GM21529 (cell line): Measurements from ENCODE around the gene PARD6B.

Source experiments
- ATAC-seq: cut with Tn5 transposase; IDR thresholded peaks from one replicate; pipeline ENCODE4 v1.9.1; 2021; ENCODE audit not compliant: unreplicated experiment

PARD6B gene

DNA sequence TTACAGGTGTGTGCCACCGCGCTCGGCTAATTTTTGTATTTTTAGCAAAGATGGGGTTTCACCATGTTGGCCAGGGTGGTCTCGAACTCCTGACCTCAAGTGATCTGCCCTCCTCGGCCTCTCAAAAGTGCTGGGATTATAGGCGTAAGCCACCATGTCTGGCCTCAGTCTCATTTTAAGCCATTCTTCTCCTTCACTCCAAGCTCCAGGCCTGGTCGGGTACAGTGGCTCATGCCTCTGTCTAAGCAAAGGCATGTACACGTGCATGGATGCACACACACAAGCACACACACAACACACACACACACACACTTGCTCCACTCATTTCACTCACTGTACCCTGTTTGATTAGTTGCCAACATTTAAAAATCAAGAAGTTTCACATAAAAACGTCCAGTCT, 7.7 kb upstream of the PARD6B start:
- ATAC-seq: no peak

DNA sequence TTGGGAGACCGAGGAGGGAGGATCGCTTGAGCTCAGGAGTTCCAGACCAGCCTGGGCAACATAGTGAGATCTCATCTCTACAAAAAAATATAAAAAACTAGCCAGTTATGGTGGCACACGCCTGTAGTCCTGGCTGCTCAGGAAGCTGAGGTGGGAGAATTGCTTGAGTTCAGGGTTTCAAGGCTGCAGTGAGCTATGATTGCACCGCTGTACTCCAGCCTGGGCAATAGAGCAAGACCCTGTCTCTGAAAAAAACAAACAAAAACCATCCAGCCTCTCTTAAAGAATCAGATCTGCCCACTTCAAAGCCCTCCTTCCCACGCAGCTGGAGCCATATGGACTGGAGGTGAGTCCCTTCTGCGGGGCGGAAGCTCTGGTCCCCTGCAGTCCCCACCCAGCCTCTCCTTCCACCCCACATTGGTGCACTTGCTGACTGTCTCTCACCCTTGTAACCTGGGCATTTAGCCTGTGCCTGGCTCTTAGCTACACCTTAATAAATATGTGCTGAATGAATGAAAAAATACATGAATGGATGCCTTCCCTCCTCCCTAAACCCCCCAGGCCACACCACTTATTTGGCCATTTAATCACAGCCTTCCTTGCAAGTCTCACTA, 7.2 kb upstream of the PARD6B start:
- ATAC-seq: no peak

- no peak for ATAC-seq
Measured at GRCh38 chr20:50724851-50725723, 6.3 kb upstream of the PARD6B start.

DNA sequence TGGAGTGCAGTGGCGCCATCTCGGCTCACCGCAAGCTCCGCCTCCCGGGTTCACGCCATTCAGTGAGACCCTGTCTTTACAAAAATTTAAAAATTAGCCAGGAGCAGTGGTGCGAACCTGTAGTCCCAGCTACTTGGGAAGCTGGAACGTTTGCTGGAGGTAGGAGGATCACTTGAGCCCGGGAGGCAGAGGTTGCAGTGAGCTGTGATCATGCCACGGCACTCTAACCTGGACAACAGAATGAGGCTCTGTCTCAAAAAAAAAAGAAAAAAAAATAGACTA, 5.7 kb upstream of the PARD6B start:
- no peak for ATAC-seq

DNA sequence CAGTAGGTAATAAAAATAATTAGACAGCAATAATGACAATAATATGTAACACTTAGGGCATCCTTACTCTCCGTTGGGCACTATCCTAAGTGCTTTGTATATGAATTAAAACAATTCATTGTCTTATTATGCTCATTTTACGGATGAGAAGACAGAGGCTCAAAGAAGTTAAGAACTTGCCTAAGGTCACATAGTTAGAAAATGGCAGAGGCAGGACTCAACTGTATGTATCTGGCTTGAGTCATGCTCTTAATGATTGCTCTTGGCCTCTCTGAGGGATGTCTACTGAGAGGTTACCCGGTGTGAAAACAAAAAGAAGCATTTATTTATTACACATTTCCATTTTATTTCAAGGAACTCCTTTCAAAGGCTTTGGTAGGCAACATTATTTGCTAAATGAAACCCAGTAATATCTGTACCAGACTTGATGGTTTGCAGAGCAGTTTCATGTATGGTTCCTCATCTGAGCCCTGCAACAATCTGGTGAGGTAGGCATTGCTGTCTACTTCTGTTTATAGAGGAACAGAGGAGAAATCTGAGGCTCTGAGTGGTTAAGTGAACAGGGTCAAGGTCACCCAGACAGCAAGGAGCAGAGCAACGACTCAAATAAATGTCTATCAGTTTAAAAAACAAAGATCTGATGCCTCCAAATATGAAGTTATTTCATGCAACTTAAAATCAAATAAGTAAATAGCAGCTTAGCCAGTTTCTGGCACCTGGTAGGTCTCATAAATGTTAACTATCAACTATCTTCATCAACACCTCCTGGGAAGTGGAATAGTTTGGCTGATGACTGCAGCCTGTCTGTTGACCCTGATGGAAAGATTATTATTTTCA, 4.2 kb upstream of the PARD6B start:
- no peak for ATAC-seq

DNA sequence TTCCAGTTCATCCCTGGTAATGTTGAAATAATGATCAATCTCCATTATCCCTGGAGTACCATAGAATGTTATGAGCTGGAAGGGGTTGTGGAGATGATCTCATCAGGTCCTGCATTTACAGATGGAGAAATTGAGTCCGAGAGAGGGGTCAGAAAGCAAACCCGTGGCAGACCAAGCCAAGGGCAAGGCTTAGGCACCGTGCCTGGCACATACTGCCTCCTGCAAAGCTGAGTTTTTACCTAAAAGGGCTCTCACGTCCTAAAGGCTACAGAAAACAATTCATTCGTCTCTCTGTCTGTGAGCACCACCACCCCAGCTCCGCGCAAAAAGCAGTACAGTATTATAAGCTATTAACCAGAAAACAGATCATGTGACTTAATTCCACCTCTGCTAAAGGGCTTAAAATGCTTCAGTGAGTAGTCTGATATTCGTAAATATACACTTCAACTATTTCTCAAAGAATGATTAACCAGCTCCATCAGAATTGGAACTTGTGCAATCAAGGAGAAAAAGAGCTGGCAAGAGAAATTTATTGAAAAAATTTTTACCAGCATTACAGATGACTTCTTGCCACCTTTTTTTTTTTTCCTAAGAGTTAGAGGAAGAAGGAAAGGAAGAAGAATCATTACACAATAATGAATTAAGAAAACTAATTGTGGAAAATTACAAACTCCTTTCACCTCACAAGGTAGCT, 3.4 kb upstream of the PARD6B start:
- no peak for ATAC-seq

- no peak for ATAC-seq
Measured at GRCh38 chr20:50728486-50728980, 2.8 kb upstream of the PARD6B start.

- no peak for ATAC-seq
Measured at GRCh38 chr20:50728981-50729874, 2.2 kb upstream of the PARD6B start.

DNA sequence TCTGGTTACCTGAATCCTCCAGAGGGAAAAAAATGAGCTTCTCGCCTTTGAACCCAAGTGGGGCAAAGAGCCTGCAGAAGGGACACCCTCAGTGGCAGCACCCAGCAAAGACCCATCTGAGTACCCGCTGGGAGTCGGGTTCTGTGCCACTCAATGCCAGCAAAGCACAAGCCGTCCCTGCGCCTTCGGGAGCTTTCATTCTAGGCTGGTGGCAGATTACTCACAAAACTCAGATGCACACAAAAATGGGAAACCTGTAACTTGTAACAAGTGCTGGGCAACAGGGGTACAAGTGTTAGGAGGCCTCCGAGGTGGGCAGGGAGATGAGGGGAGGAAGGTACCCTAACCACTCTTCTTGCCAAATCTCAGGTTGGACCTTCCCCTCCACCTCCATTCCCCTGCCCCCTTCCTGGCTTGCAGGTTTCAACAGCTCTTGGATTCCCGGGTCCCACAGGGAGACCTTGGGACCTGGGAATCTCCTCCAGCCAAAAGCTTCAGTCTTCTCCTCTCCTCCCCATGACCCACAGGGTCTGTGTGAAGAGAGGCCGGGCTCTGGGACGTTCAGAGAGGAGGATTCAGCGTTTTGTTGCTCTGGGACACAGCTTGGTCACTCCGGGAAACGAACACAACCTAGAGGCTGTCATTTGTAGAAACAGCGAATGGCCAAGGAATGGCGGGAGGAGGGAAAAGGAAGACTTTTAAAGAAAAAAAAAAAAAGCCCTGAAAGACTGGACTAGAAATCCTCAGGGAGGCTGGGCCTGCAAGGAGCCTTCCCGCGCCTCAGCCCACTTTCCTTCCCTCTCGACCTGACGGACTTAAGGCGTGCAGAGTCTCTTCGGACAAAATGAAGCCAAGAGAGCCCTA, 1.2 kb upstream of the PARD6B start:
- ATAC-seq: no peak

- no peak for ATAC-seq
Measured at GRCh38 chr20:50730765-50731054, 670 bp upstream of the PARD6B start.

DNA sequence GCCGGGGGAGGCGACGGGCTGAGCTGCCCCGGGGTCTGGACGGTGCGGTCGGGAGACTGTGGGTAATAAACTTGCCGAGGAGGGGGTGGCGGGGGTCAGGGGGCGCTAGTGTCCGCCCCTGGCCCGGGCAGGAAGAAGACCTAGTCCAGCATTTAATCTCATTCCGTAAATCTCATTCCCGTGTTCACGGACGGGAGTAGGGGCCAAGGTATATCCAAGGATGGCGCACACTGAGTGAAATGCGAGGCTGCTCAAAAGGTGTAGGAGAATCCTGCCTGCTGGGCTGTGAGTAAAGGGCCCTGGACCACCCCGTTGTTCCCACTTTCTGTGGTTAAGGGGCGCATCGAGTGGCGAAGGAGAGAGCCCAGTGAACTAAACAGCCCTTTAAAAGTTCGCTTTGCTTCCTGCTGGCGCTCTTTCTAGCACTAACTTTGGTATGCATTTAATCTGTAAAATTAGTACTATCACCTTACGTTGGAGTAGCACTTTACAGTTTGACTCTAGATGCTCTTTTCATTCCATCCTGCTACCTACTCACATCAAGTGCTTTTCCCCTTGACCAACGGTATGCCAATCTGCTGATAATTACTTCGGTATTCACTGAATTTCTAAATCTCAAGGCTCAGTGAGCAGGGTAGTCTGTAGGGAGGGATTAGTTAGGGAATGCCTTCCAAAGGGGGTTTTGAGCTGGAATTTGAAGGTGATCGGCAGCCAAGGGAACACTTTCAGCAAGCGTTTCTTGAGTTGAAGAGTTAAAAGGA, 730 bp downstream of the PARD6B start:
- ATAC-seq: peak; percentile 3

DNA sequence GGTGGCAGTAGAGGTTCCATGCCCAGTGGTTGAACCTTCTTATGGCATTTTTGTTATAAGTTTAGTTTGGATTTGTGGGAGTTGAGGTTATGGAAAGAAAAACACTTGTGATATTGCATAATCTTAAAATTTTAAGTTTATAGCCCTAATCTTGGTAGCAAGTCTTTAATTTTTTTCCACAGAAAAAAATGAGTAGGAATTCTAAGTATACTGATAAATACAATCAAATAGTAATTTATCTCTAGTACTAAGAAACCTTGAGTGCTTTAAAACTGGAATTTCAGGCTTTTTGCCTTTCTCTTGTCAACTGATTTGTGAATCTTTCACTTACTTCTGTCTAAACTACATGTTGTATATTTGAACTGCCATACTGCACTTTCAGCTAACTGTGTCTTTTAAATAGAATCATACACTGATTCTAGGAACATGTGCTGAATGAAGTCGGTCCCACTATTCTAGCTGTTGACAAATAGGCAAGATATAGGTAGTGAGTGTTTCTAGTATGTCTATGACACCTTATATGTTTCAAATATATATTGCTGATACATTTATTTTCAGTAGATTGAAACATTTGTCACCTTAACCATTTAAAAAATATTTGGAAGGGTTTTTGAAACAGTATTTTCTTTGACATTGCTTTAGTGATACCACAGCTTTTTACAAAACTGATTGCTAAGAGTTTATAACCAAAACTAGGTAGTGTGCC, 2.4 kb downstream of the PARD6B start:
- no peak for ATAC-seq

DNA sequence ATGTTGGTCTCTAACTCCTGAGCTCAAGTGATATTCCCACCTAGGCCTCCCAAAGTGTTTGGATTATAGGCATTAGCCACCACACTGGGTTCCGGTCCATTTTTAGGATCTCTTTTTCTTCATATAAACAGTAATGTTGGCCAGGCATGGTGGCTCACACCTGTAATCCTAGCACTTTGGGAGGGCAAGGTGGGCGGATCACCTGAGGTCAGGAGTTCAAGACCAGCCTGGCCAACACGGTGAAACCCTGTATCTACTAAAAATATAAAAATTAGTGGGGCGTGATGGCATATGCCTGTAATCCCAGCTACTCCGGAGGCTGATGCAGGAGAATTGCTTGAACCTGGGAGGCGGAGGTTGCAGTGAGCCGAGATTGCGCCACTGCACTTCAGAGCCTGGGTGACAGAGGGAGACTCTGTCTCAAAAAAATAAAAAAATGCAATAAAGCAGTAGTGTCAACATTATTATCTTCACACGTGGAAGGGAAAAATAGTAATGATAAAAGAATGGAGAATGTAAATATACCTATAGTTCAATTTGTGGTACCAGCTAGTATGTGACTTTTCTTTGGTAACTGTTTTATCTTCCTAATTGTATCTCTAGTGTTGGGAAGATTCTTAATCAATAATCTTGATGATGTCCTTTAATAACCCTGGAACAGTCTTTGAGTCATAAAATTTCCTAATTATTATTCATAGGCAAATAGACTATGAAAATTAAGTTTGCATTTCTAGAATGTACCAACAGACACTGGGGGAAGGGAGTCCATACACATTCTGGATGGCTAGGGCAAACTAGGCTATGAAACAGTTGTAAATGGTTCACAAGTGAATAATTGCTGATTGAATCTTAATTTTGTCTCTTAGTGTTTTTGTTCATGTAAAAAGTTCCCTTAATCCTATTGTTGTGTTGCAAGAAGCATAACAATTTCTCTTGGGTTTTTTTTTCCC, 3.6 kb downstream of the PARD6B start:
- ATAC-seq: no peak

DNA sequence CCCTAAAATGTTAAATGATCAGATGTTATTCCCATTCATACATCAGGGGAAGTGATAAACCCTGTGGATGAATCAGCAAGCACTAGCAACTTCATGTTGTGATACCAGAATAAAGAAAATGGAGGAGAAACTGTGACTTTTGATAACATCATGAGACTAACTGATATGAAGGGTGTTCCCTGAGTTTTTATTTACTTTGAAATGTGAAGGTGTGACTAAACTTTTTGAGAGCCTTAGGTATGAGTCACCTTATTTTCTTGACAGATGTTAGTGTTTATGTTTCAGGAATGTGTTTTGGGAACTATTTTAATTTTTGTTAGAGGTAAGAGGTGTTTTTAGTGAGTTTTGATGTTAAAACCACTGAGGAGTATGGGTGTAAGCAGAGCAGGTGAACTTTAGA, 4.4 kb downstream of the PARD6B start:
- no peak for ATAC-seq

DNA sequence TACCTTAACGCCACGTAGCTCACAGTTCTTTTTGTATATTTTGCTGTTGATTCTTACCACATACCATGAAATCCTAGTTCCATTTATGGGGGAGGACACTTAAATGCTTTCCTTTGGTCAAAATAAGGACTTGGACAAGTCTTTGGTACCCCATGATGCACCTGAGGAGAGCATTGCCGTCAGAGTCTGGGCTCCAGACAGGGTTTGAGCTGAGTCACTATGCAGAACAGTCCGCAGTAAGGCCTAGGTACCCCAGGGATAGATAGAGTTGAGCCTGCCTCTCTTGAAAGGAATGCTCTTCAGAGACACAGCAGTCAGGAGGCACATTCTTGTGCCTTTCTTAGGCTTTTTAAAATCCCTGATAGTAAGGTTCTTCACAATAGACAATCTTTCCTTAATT, 6.0 kb downstream of the PARD6B start:
- ATAC-seq: no peak

- no peak for ATAC-seq
Measured at GRCh38 chr20:50743087-50743486, 11.7 kb downstream of the PARD6B start.
